Measurements from ENCODE around the gene POMZP3.
"Not testable (repeated sequence)": the region's sequence is repeated elsewhere in the genome, so short reads cannot be mapped to it uniquely, and the experiment has no call there.

DNA sequence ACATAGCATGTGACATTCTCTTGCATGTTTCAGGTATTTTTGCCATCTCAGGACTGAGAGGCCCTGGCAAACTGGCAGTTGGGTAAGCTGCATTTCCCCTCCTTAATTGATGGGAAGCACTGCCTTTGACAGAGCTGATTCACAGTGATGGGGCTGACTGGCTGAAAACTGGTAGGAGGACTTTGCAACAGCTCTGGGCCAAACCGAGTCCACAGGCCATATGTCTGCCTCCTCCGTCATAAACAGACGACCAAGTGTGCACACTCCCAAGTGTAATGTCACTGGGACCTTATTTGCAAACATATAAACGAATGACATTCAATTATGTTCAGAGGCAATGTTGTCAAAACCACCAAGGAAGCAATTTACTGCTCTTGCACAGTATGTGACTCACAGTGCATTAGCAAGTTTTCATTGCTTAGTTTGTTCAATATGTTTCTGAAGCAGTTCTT, 56.7 kb downstream of the POMZP3 start:
- not testable (repeated sequence) for TF ChIP-seq SMC3 (IDR thresholded peaks at IDR 0.05); POLR2A (IDR thresholded peaks at IDR 0.05; ENCODE audit: low read length); HDAC2 (IDR thresholded peaks at IDR 0.05); CHD4 (IDR thresholded peaks at IDR 0.05; ENCODE audit: borderline replicate concordance); MYC (IDR thresholded peaks at IDR 0.05; ENCODE audit: borderline replicate concordance, low read length); RFX5 (IDR thresholded peaks at IDR 0.05)
- TF ChIP-seq, protein P1, sequence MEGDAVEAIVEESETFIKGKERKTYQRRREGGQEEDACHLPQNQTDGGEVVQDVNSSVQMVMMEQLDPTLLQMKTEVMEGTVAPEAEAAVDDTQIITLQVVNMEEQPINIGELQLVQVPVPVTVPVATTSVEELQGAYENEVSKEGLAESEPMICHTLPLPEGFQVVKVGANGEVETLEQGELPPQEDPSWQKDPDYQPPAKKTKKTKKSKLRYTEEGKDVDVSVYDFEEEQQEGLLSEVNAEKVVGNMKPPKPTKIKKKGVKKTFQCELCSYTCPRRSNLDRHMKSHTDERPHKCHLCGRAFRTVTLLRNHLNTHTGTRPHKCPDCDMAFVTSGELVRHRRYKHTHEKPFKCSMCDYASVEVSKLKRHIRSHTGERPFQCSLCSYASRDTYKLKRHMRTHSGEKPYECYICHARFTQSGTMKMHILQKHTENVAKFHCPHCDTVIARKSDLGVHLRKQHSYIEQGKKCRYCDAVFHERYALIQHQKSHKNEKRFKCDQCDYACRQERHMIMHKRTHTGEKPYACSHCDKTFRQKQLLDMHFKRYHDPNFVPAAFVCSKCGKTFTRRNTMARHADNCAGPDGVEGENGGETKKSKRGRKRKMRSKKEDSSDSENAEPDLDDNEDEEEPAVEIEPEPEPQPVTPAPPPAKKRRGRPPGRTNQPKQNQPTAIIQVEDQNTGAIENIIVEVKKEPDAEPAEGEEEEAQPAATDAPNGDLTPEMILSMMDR (IDR thresholded peaks at IDR 0.05) = not testable (repeated sequence)
- TF ChIP-seq, protein P2, sequence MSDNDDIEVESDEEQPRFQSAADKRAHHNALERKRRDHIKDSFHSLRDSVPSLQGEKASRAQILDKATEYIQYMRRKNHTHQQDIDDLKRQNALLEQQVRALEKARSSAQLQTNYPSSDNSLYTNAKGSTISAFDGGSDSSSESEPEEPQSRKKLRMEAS (IDR thresholded peaks at IDR 0.05) = not testable (repeated sequence)
